ENCODE measurements around the gene BMP15. TPM values are rescaled to one million over a fixed set of nuclear protein-coding genes. Genes with fewer than 3 reads are reported as not detected.

Gene BMP15
- total RNA-seq, 1 experiment from 2014 or later = not detected

DNA sequence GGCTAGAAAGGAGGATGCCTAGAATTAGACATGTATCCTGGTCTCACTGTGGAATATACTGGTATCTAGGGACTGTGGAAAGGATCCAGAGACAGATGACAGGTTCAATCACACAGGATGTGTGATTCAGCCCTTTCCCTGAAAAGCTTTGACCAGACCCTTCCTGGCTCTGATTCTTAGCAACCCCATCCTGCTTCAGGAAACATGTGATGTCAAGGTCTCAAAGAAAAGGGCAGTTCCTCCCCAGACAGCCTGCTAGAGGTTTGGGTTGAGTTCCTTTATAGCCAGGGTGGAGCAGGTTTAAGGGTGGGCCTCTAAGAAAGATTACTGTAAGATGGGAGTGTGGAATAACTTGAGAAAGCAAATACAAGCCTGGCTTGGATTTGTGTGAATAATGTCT lies 3.0 kb downstream of the BMP15 start (continued):
- TF ChIP-seq, protein P1, sequence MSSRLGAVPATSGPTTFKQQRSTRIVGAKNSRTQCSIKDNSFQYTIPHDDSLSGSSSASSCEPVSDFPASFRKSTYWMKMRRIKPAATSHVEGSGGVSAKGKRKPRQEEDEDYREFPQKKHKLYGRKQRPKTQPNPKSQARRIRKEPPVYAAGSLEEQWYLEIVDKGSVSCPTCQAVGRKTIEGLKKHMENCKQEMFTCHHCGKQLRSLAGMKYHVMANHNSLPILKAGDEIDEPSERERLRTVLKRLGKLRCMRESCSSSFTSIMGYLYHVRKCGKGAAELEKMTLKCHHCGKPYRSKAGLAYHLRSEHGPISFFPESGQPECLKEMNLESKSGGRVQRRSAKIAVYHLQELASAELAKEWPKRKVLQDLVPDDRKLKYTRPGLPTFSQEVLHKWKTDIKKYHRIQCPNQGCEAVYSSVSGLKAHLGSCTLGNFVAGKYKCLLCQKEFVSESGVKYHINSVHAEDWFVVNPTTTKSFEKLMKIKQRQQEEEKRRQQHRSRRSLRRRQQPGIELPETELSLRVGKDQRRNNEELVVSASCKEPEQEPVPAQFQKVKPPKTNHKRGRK (CRISPR knock-in tag; IDR thresholded peaks at IDR 0.05; ENCODE audit: borderline replicate concordance) = no peak

DNA sequence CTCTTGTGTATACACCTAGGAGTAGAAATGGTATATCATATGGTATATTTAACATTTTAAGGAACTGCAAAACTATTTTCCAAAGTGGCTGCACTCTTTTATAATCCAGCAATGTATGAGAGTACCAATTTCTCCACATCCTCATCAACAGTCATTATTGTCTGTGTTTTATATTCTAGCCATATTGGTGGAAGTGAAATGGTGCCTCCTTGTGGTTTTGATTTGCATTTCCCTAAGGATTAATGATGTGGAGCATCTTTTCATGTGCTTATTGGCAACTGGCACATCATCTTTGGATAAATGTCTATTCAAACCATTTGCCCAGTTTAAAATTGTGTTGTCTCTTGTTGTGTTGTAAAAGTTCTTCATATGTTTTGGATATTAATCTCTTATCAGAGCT lies 9.6 kb downstream of the BMP15 start:
- ATAC-seq = no peak
- ChIA-PET POLR2A (no interaction called here), CTCF (no interaction called here)
- H3K4me1 Mint-ChIP-seq = no peaks in the 10 kb centered on the region
- H3K36me3 Mint-ChIP-seq = no peaks in the 10 kb centered on the region
- H3K9me3 Mint-ChIP-seq = peaks cover 6% of the 10 kb centered on the region; the same call in 1 of the 2 replicates
- no peak for DNase-seq (ENCODE audit: low spot score)
- TF ChIP-seq, protein P2, sequence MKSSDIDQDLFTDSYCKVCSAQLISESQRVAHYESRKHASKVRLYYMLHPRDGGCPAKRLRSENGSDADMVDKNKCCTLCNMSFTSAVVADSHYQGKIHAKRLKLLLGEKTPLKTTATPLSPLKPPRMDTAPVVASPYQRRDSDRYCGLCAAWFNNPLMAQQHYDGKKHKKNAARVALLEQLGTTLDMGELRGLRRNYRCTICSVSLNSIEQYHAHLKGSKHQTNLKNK (CRISPR knock-in tag; IDR thresholded peaks at IDR 0.05) = no peak
- no peak for TF ChIP-seq OVOL2 (CRISPR knock-in tag; IDR thresholded peaks at IDR 0.05; ENCODE audit: borderline replicate concordance)
- TF ChIP-seq, protein P3, sequence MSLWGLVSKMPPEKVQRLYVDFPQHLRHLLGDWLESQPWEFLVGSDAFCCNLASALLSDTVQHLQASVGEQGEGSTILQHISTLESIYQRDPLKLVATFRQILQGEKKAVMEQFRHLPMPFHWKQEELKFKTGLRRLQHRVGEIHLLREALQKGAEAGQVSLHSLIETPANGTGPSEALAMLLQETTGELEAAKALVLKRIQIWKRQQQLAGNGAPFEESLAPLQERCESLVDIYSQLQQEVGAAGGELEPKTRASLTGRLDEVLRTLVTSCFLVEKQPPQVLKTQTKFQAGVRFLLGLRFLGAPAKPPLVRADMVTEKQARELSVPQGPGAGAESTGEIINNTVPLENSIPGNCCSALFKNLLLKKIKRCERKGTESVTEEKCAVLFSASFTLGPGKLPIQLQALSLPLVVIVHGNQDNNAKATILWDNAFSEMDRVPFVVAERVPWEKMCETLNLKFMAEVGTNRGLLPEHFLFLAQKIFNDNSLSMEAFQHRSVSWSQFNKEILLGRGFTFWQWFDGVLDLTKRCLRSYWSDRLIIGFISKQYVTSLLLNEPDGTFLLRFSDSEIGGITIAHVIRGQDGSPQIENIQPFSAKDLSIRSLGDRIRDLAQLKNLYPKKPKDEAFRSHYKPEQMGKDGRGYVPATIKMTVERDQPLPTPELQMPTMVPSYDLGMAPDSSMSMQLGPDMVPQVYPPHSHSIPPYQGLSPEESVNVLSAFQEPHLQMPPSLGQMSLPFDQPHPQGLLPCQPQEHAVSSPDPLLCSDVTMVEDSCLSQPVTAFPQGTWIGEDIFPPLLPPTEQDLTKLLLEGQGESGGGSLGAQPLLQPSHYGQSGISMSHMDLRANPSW (CRISPR knock-in tag; conservative IDR thresholded peaks at IDR 0.05; ENCODE audit: low read depth) = no peak
- TF ChIP-seq ZNF121 (CRISPR knock-in tag; IDR thresholded peaks at IDR 0.05) = no peak
- no peak overlapping the region for H3K4me3 Mint-ChIP-seq
- H3K27ac Mint-ChIP-seq = no peak overlapping the region
- no peaks in the 10 kb centered on the region for H3K27me3 Mint-ChIP-seq (ENCODE audit: low read depth)

DNA sequence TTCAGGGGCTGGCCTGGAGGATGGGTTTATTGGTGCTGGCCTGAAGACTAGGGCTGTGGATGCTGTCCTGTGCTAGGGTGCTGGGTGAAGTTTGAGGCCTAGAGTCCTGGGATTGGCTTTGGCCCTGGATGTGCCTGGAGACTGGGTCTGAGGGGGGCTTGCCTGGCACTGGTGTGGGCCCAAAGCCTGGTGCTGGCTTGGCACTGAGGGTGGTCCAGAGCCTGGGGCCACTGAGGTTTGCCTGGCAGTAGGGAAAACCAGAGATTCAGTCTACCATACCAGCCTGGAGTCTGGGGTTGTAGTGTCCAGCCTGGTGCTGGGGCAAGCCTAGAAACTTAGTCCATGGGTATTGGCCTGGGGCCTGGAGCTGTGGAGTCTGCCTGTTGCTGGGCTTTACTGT lies 16.6 kb downstream of the BMP15 start:
- H3K36me3 Mint-ChIP-seq = 0 out of 2 replicates have a peak, but pooled peaks cover 2% of the 10 kb centered on the region
- ChIA-PET CTCF (no interaction called here), POLR2A (no interaction called here)
- H3K27me3 Mint-ChIP-seq (ENCODE audit: low read depth) = no peaks in the 10 kb centered on the region
- TF ChIP-seq PRRX2 (CRISPR knock-in tag; IDR thresholded peaks at IDR 0.05) (no peak), ZBTB21 (CRISPR knock-in tag; IDR thresholded peaks at IDR 0.05; ENCODE audit: borderline replicate concordance) (no peak), FOXK1 (CRISPR knock-in tag; IDR thresholded peaks at IDR 0.05) (no peak)
- DNase-seq (ENCODE audit: low spot score) = no peak
- peaks cover 9% of the 10 kb centered on the region; the same call in 1 of the 2 replicates for H3K9me3 Mint-ChIP-seq
- H3K27ac Mint-ChIP-seq = no peak overlapping the region
- H3K4me1 Mint-ChIP-seq = no peaks in the 10 kb centered on the region
- no peak overlapping the region for H3K4me3 Mint-ChIP-seq
- no peak for ATAC-seq

DNA sequence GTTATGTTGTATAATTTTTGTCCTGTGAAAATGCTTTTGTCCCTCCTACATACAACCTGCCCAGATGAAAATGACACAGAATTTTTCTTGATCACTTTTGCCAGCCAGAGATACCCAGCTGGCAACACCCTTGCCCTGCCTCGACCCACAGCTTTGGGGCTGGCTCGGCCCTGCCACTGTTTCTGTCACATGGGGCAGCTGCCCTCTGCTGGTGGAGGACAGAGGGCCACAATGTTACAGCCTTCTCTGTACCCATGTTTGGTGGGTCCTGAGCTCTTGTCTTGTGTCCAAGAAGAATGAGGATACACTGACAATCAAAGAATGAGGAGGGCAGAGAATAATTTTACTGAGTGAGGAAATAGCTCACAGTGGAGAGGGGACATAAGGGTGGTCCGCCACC lies 31.1 kb downstream of the BMP15 start:
- peak; percentile 65 for ATAC-seq
- DNase-seq (ENCODE audit: low spot score) = peak; percentile 17
- peaks cover 6% of the 10 kb centered on the region for H3K36me3 Mint-ChIP-seq
- ChIA-PET POLR2A (no interaction called here), CTCF (interaction anchor here (1.0 to 1.2 kb wide), 4 partner anchors 23 to 38 kb away, joined by 3 to 5 read pairs (median 4); no protein-coding TSS in a partner anchor)
- H3K27me3 Mint-ChIP-seq (ENCODE audit: low read depth) = peaks cover 2% of the 10 kb centered on the region; the same call in 1 of the 2 replicates
- H3K4me1 Mint-ChIP-seq = peaks cover 18% of the 10 kb centered on the region; the same call in 1 of the 2 replicates
- peaks cover 9% of the 10 kb centered on the region for H3K9me3 Mint-ChIP-seq
- H3K27ac Mint-ChIP-seq = no peak overlapping the region
- H3K4me3 Mint-ChIP-seq = no peak overlapping the region
- TF ChIP-seq, protein P4, sequence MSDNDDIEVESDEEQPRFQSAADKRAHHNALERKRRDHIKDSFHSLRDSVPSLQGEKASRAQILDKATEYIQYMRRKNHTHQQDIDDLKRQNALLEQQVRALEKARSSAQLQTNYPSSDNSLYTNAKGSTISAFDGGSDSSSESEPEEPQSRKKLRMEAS (CRISPR knock-in tag; IDR thresholded peaks at IDR 0.05) = no peak
- TF ChIP-seq ZNF121 (CRISPR knock-in tag; IDR thresholded peaks at IDR 0.05) = no peak
- TF ChIP-seq, protein P5, sequence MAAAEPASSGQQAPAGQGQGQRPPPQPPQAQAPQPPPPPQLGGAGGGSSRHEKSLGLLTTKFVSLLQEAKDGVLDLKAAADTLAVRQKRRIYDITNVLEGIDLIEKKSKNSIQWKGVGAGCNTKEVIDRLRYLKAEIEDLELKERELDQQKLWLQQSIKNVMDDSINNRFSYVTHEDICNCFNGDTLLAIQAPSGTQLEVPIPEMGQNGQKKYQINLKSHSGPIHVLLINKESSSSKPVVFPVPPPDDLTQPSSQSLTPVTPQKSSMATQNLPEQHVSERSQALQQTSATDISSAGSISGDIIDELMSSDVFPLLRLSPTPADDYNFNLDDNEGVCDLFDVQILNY (CRISPR knock-in tag; IDR thresholded peaks at IDR 0.05) = no peak
- no peak for TF ChIP-seq KAT7 (CRISPR knock-in tag; IDR thresholded peaks at IDR 0.05; ENCODE audit: borderline replicate concordance)
- TF ChIP-seq, protein P6, sequence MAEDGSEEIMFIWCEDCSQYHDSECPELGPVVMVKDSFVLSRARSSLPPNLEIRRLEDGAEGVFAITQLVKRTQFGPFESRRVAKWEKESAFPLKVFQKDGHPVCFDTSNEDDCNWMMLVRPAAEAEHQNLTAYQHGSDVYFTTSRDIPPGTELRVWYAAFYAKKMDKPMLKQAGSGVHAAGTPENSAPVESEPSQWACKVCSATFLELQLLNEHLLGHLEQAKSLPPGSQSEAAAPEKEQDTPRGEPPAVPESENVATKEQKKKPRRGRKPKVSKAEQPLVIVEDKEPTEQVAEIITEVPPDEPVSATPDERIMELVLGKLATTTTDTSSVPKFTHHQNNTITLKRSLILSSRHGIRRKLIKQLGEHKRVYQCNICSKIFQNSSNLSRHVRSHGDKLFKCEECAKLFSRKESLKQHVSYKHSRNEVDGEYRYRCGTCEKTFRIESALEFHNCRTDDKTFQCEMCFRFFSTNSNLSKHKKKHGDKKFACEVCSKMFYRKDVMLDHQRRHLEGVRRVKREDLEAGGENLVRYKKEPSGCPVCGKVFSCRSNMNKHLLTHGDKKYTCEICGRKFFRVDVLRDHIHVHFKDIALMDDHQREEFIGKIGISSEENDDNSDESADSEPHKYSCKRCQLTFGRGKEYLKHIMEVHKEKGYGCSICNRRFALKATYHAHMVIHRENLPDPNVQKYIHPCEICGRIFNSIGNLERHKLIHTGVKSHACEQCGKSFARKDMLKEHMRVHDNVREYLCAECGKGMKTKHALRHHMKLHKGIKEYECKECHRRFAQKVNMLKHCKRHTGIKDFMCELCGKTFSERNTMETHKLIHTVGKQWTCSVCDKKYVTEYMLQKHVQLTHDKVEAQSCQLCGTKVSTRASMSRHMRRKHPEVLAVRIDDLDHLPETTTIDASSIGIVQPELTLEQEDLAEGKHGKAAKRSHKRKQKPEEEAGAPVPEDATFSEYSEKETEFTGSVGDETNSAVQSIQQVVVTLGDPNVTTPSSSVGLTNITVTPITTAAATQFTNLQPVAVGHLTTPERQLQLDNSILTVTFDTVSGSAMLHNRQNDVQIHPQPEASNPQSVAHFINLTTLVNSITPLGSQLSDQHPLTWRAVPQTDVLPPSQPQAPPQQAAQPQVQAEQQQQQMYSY (CRISPR knock-in tag; IDR thresholded peaks at IDR 0.05) = no peak
- TF ChIP-seq, protein P7, sequence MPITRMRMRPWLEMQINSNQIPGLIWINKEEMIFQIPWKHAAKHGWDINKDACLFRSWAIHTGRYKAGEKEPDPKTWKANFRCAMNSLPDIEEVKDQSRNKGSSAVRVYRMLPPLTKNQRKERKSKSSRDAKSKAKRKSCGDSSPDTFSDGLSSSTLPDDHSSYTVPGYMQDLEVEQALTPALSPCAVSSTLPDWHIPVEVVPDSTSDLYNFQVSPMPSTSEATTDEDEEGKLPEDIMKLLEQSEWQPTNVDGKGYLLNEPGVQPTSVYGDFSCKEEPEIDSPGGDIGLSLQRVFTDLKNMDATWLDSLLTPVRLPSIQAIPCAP (CRISPR knock-in tag; IDR thresholded peaks at IDR 0.05) = no peak
- TF ChIP-seq, protein P8, sequence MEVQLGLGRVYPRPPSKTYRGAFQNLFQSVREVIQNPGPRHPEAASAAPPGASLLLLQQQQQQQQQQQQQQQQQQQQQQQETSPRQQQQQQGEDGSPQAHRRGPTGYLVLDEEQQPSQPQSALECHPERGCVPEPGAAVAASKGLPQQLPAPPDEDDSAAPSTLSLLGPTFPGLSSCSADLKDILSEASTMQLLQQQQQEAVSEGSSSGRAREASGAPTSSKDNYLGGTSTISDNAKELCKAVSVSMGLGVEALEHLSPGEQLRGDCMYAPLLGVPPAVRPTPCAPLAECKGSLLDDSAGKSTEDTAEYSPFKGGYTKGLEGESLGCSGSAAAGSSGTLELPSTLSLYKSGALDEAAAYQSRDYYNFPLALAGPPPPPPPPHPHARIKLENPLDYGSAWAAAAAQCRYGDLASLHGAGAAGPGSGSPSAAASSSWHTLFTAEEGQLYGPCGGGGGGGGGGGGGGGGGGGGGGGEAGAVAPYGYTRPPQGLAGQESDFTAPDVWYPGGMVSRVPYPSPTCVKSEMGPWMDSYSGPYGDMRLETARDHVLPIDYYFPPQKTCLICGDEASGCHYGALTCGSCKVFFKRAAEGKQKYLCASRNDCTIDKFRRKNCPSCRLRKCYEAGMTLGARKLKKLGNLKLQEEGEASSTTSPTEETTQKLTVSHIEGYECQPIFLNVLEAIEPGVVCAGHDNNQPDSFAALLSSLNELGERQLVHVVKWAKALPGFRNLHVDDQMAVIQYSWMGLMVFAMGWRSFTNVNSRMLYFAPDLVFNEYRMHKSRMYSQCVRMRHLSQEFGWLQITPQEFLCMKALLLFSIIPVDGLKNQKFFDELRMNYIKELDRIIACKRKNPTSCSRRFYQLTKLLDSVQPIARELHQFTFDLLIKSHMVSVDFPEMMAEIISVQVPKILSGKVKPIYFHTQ (CRISPR knock-in tag; IDR thresholded peaks at IDR 0.05) = no peak
- no peak for TF ChIP-seq ZNF671 (CRISPR knock-in tag; IDR thresholded peaks at IDR 0.05)
- TF ChIP-seq CREM (CRISPR knock-in tag; IDR thresholded peaks at IDR 0.05) = no peak
